PC-3 (cell line): ENCODE results near the gene HSPA1L.

Experiments used
- CTCF ChIP-seq: fragments of 300-600 bp; sonication (generic); conservative IDR thresholded peaks from 2 replicates; pipeline ENCODE4 v1.5.1; 2017; ENCODE audit warnings: antibody characterized with exemption, low read depth, mild to moderate bottlenecking, low read length
- EZH2 ChIP-seq: fragments of 300-600 bp; sonication (generic); IDR thresholded peaks from one replicate; pipeline ENCODE4 v1.6.1; 2017; ENCODE audit warnings: antibody characterized with exemption, mild to moderate bottlenecking, low read length; ENCODE audit not compliant: unreplicated experiment
- EZH2phosphoT487 ChIP-seq: fragments of 300-600 bp; sonication (generic); IDR thresholded peaks from 2 replicates; pipeline ENCODE4 v1.6.1; 2018; ENCODE audit warnings: mild to moderate bottlenecking, antibody characterized with exemption, low read length, borderline replicate concordance

- TF ChIP-seq CTCF (no peak), EZH2phosphoT487 (no peak), EZH2 (no peak)
Measured at GRCh38 chr6:31764198-31764597, 50.9 kb downstream of the HSPA1L start.
